B cell (primary cell): Measurements from ENCODE around the gene SYT11. TPM values are rescaled to one million over a fixed set of nuclear protein-coding genes. Genes with fewer than 3 reads are reported as not detected.

Experiments used
- ATAC-seq: fragments of 200-7000 bp; cut with Tn5 transposase; one replicate; pipeline ENCODE4 v1.10.0; 2021; ENCODE audit warnings: low read depth, mild to moderate bottlenecking, moderate number of reproducible peaks, moderate library complexity
- CTCF ChIA-PET: fragments of 350-600 bp; sonication (Branson Sonifier 250); formaldehyde crosslinking; loops from one replicate; lab custom pipeline; 2021; ENCODE audit warnings: antibody characterized with exemption, inconsistent platforms; lab: Charles Lee
- POLR2A ChIA-PET: fragments of 350-600 bp; sonication (Branson Sonifier 250); formaldehyde crosslinking; loops from one replicate; lab custom pipeline; 2021; ENCODE audit warnings: antibody characterized with exemption; lab: Charles Lee
- DNase-seq: peaks from one replicate; pipeline ENCODE4 v3.0.0; 2013
- H2AFZ ChIP-seq: 2 replicates; pipeline ENCODE4 v1.6.1; 2012; ENCODE audit warnings: mild to moderate bottlenecking, low read depth, low read length; ENCODE audit not compliant: insufficient read depth, poor library complexity, severe bottlenecking
- H3K27ac ChIP-seq, 2 donors: 1 replicate in 1 of 2; 2 replicates in 1 of 2; pipeline ENCODE4 v1.5.1; 2012 to 2013; ENCODE audit warnings: low read length in 2 of 2, mild to moderate bottlenecking in 2 of 2, moderate library complexity in 1 of 2
- H3K27me3 ChIP-seq, 4 experiments: fragments of 200-600 bp in 1 of 4; sonication (generic) in 1 of 4; replicated peaks in 1 of 4; 1 replicate in 2 of 4; 2 replicates in 2 of 4; pipeline versions ENCODE4 v1.6.1 to v1.7.0; 2013 to 2016; ENCODE audit warnings: low read length in 3 of 4, mild to moderate bottlenecking in 2 of 4, mixed read lengths in 1 of 4, moderate library complexity in 1 of 4; ENCODE audit not compliant: insufficient read depth in 4 of 4, control insufficient read depth in 3 of 4; ENCODE audit errors: control extremely low read depth in 1 of 4
- H3K36me3 ChIP-seq, 2 experiments: replicated peaks in 1 of 2; 1 replicate in 1 of 2; 2 replicates in 1 of 2; pipeline versions ENCODE4 v1.6.1 to v1.7.1; 2013; ENCODE audit warnings: low read length in 1 of 2; ENCODE audit not compliant: insufficient read depth in 2 of 2, control insufficient read depth in 1 of 2; ENCODE audit errors: control extremely low read depth in 1 of 2, extremely low read depth in 1 of 2
- H3K4me1 ChIP-seq, 2 donors: fragments of 200-600 bp in 1 of 2; sonication (generic) in 1 of 2; 1 replicate in 1 of 2; 2 replicates in 1 of 2; pipeline versions ENCODE4 v1.5.1 to v1.6.1; 2013 to 2017; ENCODE audit warnings: low read length in 2 of 2; ENCODE audit not compliant: control insufficient read depth in 2 of 2, insufficient read depth in 2 of 2
- H3K4me2 ChIP-seq: replicated peaks from 2 replicates; pipeline ENCODE3; 2012; ENCODE audit warnings: mild to moderate bottlenecking, low read depth, low read length; ENCODE audit not compliant: poor library complexity, severe bottlenecking
- H3K4me3 ChIP-seq, 5 experiments: fragments of 200-600 bp in 1 of 5; sonication (generic) in 1 of 5; 1 replicate in 3 of 5; 2 replicates in 2 of 5; pipeline versions ENCODE4 v1.5.1 to v1.7.0; 2011 to 2016; ENCODE audit warnings: low read length in 4 of 5, mild to moderate bottlenecking in 4 of 5, low read depth in 2 of 5, control low read depth in 1 of 5, moderate library complexity in 1 of 5; ENCODE audit not compliant: insufficient read depth in 1 of 5; ENCODE audit errors: control extremely low read depth in 1 of 5, extremely low read depth in 1 of 5
- H3K79me2 ChIP-seq: fragments of 200-600 bp; sonication (generic); one replicate; pipeline ENCODE4 v1.6.0; 2016; ENCODE audit warnings: low read length; ENCODE audit not compliant: control insufficient read depth, insufficient read depth
- H3K9ac ChIP-seq: fragments of 200-600 bp; sonication (generic); 2 replicates; pipeline ENCODE4 v1.6.1; 2017; ENCODE audit warnings: mild to moderate bottlenecking, low read length, moderate library complexity
- H3K9me3 ChIP-seq, 3 donors: one replicate each; pipeline versions ENCODE4 v1.6.1 to v1.7.1; 2013; ENCODE audit warnings: low read length in 2 of 3; ENCODE audit not compliant: control insufficient read depth in 2 of 3, insufficient read depth in 1 of 3; ENCODE audit errors: control extremely low read depth in 1 of 3
- H4K20me1 ChIP-seq: 2 replicates; pipeline ENCODE4 v1.6.0; 2012; ENCODE audit warnings: mild to moderate bottlenecking, low read length; ENCODE audit not compliant: insufficient read depth, control insufficient read depth, poor library complexity, severe bottlenecking
- H3K27ac Mint-ChIP-seq: one replicate; pipeline ENCODE4 v1.8.0; 2021; ENCODE audit warnings: mixed read lengths
- H3K27me3 Mint-ChIP-seq: one replicate; pipeline ENCODE4 v1.8.0; 2021; ENCODE audit warnings: mixed read lengths
- H3K4me1 Mint-ChIP-seq: one replicate; pipeline ENCODE4 v1.8.0; 2021; ENCODE audit warnings: mixed read lengths
- H3K4me3 Mint-ChIP-seq: one replicate; pipeline ENCODE4 v1.8.0; 2021; ENCODE audit warnings: mixed read lengths
- H3K9me3 Mint-ChIP-seq: one replicate; pipeline ENCODE4 v1.8.0; 2022; ENCODE audit warnings: mixed read lengths; ENCODE audit not compliant: insufficient read depth
- CTCF ChIP-seq: fragments of 200-600 bp; IDR thresholded peaks from one replicate; pipeline ENCODE4 v1.8.0; 2022; ENCODE audit warnings: antibody characterized with exemption, mild to moderate bottlenecking
- EZH2 ChIP-seq: IDR thresholded peaks from 2 replicates; pipeline ENCODE4 v1.6.1; 2012; ENCODE audit warnings: borderline replicate concordance, low read depth, mild to moderate bottlenecking, moderate library complexity, low read length; ENCODE audit not compliant: insufficient read depth, poor library complexity, severe bottlenecking
- WGBS: methylation state at CpG from one replicate; pipeline ENCODE4 v1.1.5; 2013; ENCODE audit warnings: missing lambda C conversion rate; ENCODE audit not compliant: insufficient coverage; 5-methylcytosine and 5-hydroxymethylcytosine counted together
- intact Hi-C: fragments of 100-400 bp; cut with micrococcal nuclease; formaldehyde crosslinking; loops from one replicate; pipeline ENCODE4 v1.10.0; 2022
- polyA plus RNA-seq: library from polyadenylated mRNA; depleted of rRNA; stranded (reverse); fragments of >200 nt; gene quantifications from 2 replicates; pipeline ENCODE4 v1.2.3, GENCODE V29; 2012
- total RNA-seq, 2 donors: library from RNA; stranded (reverse); fragments of 120-200 nt in 1 of 2; gene quantifications; 1 replicate in 1 of 2; 2 replicates in 1 of 2; pipeline versions ENCODE4 v1.2.3 to v1.2.4, GENCODE V29; 2013 to 2022

SYT11 gene
- total and polyA plus RNA-seq, 2 donors (not counting 1 experiment from before 2014, with no cell fraction given) = 1.8 to 6.6 TPM

- Histone ChIP-seq H3K36me3 (peaks cover 1 to 73% of the 10 kb centered on the region in 2 experiments), H3K27me3 (no peaks in the 10 kb centered on the region), H3K4me2 (no peak overlapping the region), H2AFZ (no peak overlapping the region), H3K27ac (peak overlapping the region in 1 of 2 donors; percentile 33), H3K9me3 (no peaks in the 10 kb centered on the region), H4K20me1 (no peaks in the 10 kb centered on the region), H3K79me2 (peaks cover 5% of the 10 kb centered on the region), H3K4me3 (no peak overlapping the region), H3K9ac (no peak overlapping the region), H3K4me1 (no peaks in the 10 kb centered on the region)
- Mint-ChIP-seq H3K4me1 (peaks cover 2% of the 10 kb centered on the region), H3K27ac (no peak overlapping the region), H3K27me3 (no peaks in the 10 kb centered on the region), H3K9me3 (no peaks in the 10 kb centered on the region), H3K4me3 (no peak overlapping the region)
- TF ChIP-seq CTCF (no peak), EZH2 (no peak)
- ATAC-seq (no peak), DNase-seq (no peak)
- POLR2A ChIA-PET = interaction anchor here (0.6 kb wide), 1 partner anchor 23 kb away, joined by 4 read pairs; no protein-coding TSS in a partner anchor
- intact Hi-C loops = no loop called here
- no CpG with 5 or more reads among the region's 1 CpG for WGBS
- CTCF ChIA-PET = interaction anchor here (0.6 kb wide), 3 partner anchors 25 to 303 kb away, joined by 3 to 4 read pairs (median 3); no protein-coding TSS in a partner anchor
These were observed 43.0 kb upstream of the SYT11 start for GRCh38 chr1:155816351-155816750.

- DNase-seq = no peak
- 100% methylated on average over 1 of the region's 4 CpGs for WGBS
- H4K20me1 ChIP-seq = no peaks in the 10 kb centered on the region
- H3K9ac ChIP-seq = no peak overlapping the region
- no peaks in the 10 kb centered on the region for H3K9me3 ChIP-seq
- no peak for TF ChIP-seq EZH2
- TF ChIP-seq CTCF = no peak
- H3K27ac Mint-ChIP-seq = no peak overlapping the region
- ChIA-PET CTCF (interaction anchor here (0.5 to 0.7 kb wide), 2 partner anchors 12 to 19 kb away, joined by 3 to 4 read pairs; no protein-coding TSS in a partner anchor), POLR2A (no interaction called here)
- no peaks in the 10 kb centered on the region for H3K27me3 ChIP-seq
- no peak overlapping the region for H3K4me3 Mint-ChIP-seq
- H3K4me2 ChIP-seq = no peak overlapping the region
- no peaks in the 10 kb centered on the region for H3K9me3 Mint-ChIP-seq
- H3K27ac ChIP-seq = no peak overlapping the region
- H3K4me3 ChIP-seq = no peak overlapping the region
- H3K27me3 Mint-ChIP-seq = no peaks in the 10 kb centered on the region
- intact Hi-C loops = no loop called here
- peaks cover 2% of the 10 kb centered on the region for H3K4me1 Mint-ChIP-seq
- H2AFZ ChIP-seq = no peak overlapping the region
- H3K36me3 ChIP-seq = peaks cover 0 to 32% of the 10 kb centered on the region in 2 experiments
- ATAC-seq = no peak
- H3K4me1 ChIP-seq = no peaks in the 10 kb centered on the region
- H3K79me2 ChIP-seq = peaks cover 25% of the 10 kb centered on the region
These were observed 31.9 kb upstream of the SYT11 start for GRCh38 chr1:155827450-155827849.
